H9 (cell line): ENCODE data around the gene STARD3NL. TPM values are rescaled to one million over a fixed set of nuclear protein-coding genes. Genes with fewer than 3 reads are reported as not detected.
"Not testable (repeated sequence)": the region's sequence is repeated elsewhere in the genome, so short reads cannot be mapped to it uniquely, and the experiment has no call there.

ENCODE experiments used
- DNase-seq: peaks from one replicate; pipeline ENCODE4 v3.0.0-alpha.2; 2017
- H2AFZ ChIP-seq: one replicate; pipeline ENCODE4 v1.6.1; 2013; ENCODE audit warnings: mild to moderate bottlenecking, low read length, control low read depth, moderate library complexity
- H2AK5ac ChIP-seq: 2 replicates; pipeline ENCODE4 v1.6.1; 2013; ENCODE audit warnings: low read length, control low read depth, mixed read lengths; ENCODE audit not compliant: insufficient read length
- H2BK120ac ChIP-seq: one replicate; pipeline ENCODE4 v1.6.1; 2013; ENCODE audit warnings: low read depth, mild to moderate bottlenecking, low read length, control low read depth, inconsistent platforms; ENCODE audit not compliant: poor library complexity, severe bottlenecking
- H2BK12ac ChIP-seq: 2 replicates; pipeline ENCODE4 v1.6.1; 2013; ENCODE audit warnings: low read length, control low read depth, mixed read lengths, low read depth; ENCODE audit not compliant: insufficient read length
- H2BK15ac ChIP-seq: 2 replicates; pipeline ENCODE4 v1.6.1; 2013; ENCODE audit warnings: low read depth, low read length, control low read depth
- H2BK20ac ChIP-seq: one replicate; pipeline ENCODE4 v1.6.1; 2013; ENCODE audit warnings: low read depth, mild to moderate bottlenecking, low read length, control low read depth, inconsistent platforms; ENCODE audit not compliant: poor library complexity, severe bottlenecking
- H2BK5ac ChIP-seq: 2 replicates; pipeline ENCODE4 v1.6.1; 2013; ENCODE audit warnings: low read length, control low read depth, mixed read lengths; ENCODE audit not compliant: insufficient read length
- H3K14ac ChIP-seq: 2 replicates; pipeline ENCODE4 v1.6.1; 2013; ENCODE audit warnings: low read length, control low read depth; ENCODE audit not compliant: insufficient read depth
- H3K18ac ChIP-seq: 2 replicates; pipeline ENCODE4 v1.6.1; 2013; ENCODE audit warnings: low read depth, mild to moderate bottlenecking, mixed read lengths, low read length, control low read depth; ENCODE audit not compliant: insufficient read length
- H3K23ac ChIP-seq: 2 replicates; pipeline ENCODE4 v1.6.1; 2013; ENCODE audit warnings: low read length, control low read depth, mixed read lengths, low read depth; ENCODE audit not compliant: insufficient read length
- H3K23me2 ChIP-seq: 2 replicates; pipeline ENCODE4 v1.6.1; 2013; ENCODE audit warnings: low read depth, mild to moderate bottlenecking, mixed read lengths, low read length, control low read depth; ENCODE audit not compliant: insufficient read length, poor library complexity, severe bottlenecking
- H3K27ac ChIP-seq: 2 replicates; pipeline ENCODE4 v1.5.1; 2013; ENCODE audit warnings: low read length, control low read depth, mixed read lengths, low read depth; ENCODE audit not compliant: insufficient read length
- H3K27me3 ChIP-seq: 2 replicates; pipeline ENCODE4 v1.6.1; 2013; ENCODE audit warnings: low read length, control low read depth, inconsistent platforms; ENCODE audit not compliant: insufficient read depth
- H3K4ac ChIP-seq: 2 replicates; pipeline ENCODE4 v1.6.1; 2013; ENCODE audit warnings: low read depth, mild to moderate bottlenecking, control low read depth, inconsistent platforms, low read length, moderate library complexity
- H3K4me1 ChIP-seq: 2 replicates; pipeline ENCODE4 v1.6.1; 2013; ENCODE audit warnings: low read length, control low read depth, inconsistent platforms; ENCODE audit not compliant: insufficient read depth
- H3K4me2 ChIP-seq: 2 replicates; pipeline ENCODE4 v1.6.1; 2013; ENCODE audit warnings: low read length, control low read depth, mixed read lengths; ENCODE audit not compliant: insufficient read length, insufficient read depth
- H3K56ac ChIP-seq: 2 replicates; pipeline ENCODE4 v1.6.1; 2013; ENCODE audit warnings: low read depth, mild to moderate bottlenecking, mixed read lengths, low read length, control low read depth; ENCODE audit not compliant: insufficient read length
- H3K79me1 ChIP-seq: 2 replicates; pipeline ENCODE4 v1.6.1; 2013; ENCODE audit warnings: low read depth, mild to moderate bottlenecking, moderate library complexity, low read length, control low read depth, inconsistent platforms; ENCODE audit not compliant: insufficient read depth, poor library complexity, severe bottlenecking
- H3K79me2 ChIP-seq: 2 replicates; pipeline ENCODE4 v1.6.1; 2013; ENCODE audit warnings: low read length, control low read depth, inconsistent platforms; ENCODE audit not compliant: insufficient read depth
- H3K9ac ChIP-seq: 2 replicates; pipeline ENCODE4 v1.6.1; 2013; ENCODE audit warnings: low read length, control low read depth, mixed read lengths; ENCODE audit not compliant: insufficient read length; ENCODE audit errors: extremely low read depth
- H3K9me3 ChIP-seq: one replicate; pipeline ENCODE4 v1.6.1; 2013; ENCODE audit warnings: low read depth, low read length, inconsistent platforms; ENCODE audit not compliant: control insufficient read depth
- H3T11ph ChIP-seq: one replicate; pipeline ENCODE4 v1.6.1; 2013; ENCODE audit warnings: mild to moderate bottlenecking, low read length, control low read depth, inconsistent platforms
- H4K20me1 ChIP-seq: one replicate; pipeline ENCODE4 v1.6.1; 2013; ENCODE audit not compliant: control insufficient read depth, insufficient read length, insufficient read depth
- H4K5ac ChIP-seq: 2 replicates; pipeline ENCODE4 v1.6.1; 2013; ENCODE audit warnings: low read depth, mild to moderate bottlenecking, mixed read lengths, low read length, control low read depth; ENCODE audit not compliant: insufficient read length
- H4K8ac ChIP-seq: replicated peaks from 2 replicates; pipeline ENCODE4 v1.6.1; 2013; ENCODE audit warnings: low read length, control low read depth, mixed read lengths, low read depth; ENCODE audit not compliant: insufficient read length
- H4K91ac ChIP-seq: 2 replicates; pipeline ENCODE4 v1.6.1; 2013; ENCODE audit warnings: low read depth, mild to moderate bottlenecking, moderate library complexity, mixed read lengths, low read length, control low read depth; ENCODE audit not compliant: insufficient read length
- H3K27ac Mint-ChIP-seq, 3 experiments: 2 replicates in 2 of 3; 3 replicates in 1 of 3; pipeline ENCODE4 v1.8.0; 2020 to 2021; ENCODE audit warnings: mixed read lengths in 3 of 3, mild to moderate bottlenecking in 1 of 3, moderate library complexity in 1 of 3
- H3K27me3 Mint-ChIP-seq: 2 replicates; pipeline ENCODE4 v1.8.0; 2021; ENCODE audit warnings: low read depth, mild to moderate bottlenecking, moderate library complexity, mixed read lengths
- H3K36me3 Mint-ChIP-seq, 3 experiments: 2 replicates in 2 of 3; 3 replicates in 1 of 3; pipeline ENCODE4 v1.8.0; 2020 to 2021; ENCODE audit warnings: low read depth in 3 of 3, mixed read lengths in 3 of 3; ENCODE audit not compliant: insufficient read depth in 1 of 3
- H3K4me1 Mint-ChIP-seq, 2 experiments: 2 replicates each; pipeline ENCODE4 v1.8.0; 2020; ENCODE audit warnings: mixed read lengths in 2 of 2
- H3K4me3 Mint-ChIP-seq, 2 experiments: 2 replicates in 1 of 2; 3 replicates in 1 of 2; pipeline ENCODE4 v1.8.0; 2020 to 2021; ENCODE audit warnings: mild to moderate bottlenecking in 2 of 2, mixed read lengths in 2 of 2, moderate library complexity in 1 of 2
- H3K9me3 Mint-ChIP-seq, 2 experiments: 2 replicates in 1 of 2; 3 replicates in 1 of 2; pipeline ENCODE4 v1.8.0; 2020; ENCODE audit warnings: mild to moderate bottlenecking in 2 of 2, mixed read lengths in 2 of 2, moderate library complexity in 1 of 2
- WGBS: extraction: QIAGEN DNeasy Blood & Tissue Kit; methylation state at CpG from one replicate; pipeline ENCODE4 v1.1.7; 2013; ENCODE audit warnings: missing lambda C conversion rate, low lambda C conversion rate, mixed read lengths; ENCODE audit not compliant: insufficient read length; ENCODE audit errors: extremely low coverage; 5-methylcytosine and 5-hydroxymethylcytosine counted together
- total RNA-seq: library from RNA; stranded (reverse); gene quantifications from 2 replicates; pipeline ENCODE4 v1.2.1, GENCODE V29; 2021
- TF ChIP-seq, protein P1 (sequence below): fragments of 200-600 bp; sonication (generic); conservative IDR thresholded peaks from 3 replicates; pipeline ENCODE4 v1.8.0; 2021; ENCODE audit warnings: antibody characterized with exemption, mild to moderate bottlenecking

Gene STARD3NL
- total RNA-seq, 1 experiment from 2014 or later, result 36.5 TPM

DNA sequence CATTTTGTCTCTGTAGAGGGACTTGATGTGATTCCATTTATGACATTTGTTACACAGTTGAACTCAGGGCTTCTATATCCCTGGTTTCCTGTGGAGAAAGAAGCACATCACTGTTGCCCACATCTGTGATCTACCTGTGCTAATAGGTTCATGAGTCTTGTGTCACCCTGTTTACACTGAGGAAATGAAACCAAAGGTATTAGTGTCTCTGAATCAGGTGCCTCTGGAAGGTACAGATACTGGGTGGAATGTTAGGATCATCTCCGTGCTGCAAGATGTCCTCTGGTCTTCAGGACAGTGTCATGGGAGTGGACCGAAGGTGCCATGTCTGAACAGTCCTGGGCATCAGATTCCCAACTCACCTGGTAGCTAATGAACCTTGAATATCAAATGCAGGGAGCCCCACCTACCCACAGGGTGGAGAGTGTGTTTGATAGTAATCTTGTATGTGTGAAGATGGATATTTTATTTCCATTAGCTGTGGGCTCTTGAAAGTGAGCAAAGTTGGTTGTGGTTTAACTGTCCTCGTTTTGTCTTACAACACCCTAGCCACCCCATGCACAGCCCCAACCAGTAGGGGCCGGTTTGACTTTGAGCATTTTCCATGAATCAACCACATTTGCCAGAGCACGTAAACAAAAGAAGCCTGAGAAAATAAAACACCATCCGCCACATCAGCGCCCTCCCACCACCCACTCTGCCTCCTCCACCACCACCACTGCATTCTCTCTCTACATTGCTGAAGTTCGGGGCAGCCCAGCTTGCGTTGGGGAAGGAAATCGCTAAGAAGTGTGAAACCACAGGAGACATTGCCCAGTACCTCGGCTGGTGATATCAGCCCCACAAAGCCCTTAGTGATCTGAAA lies 54.7 kb downstream of the STARD3NL start:
- no CpG with 5 or more reads among the region's 11 CpGs for WGBS
- Mint-ChIP-seq H3K36me3 (peaks cover 2 to 21% (median 16%) of the 10 kb centered on the region in 3 experiments; a peak in 5 of 7 replicates), H3K27me3 (no peaks in the 10 kb centered on the region), H3K4me3 (no peak overlapping the region), H3K9me3 (no peaks in the 10 kb centered on the region), H3K27ac (peak overlapping the region in 2 of 3 experiments; percentile 37 to 69; a peak in 3 of 7 replicates), H3K4me1 (0 out of 4 replicates have a peak, but pooled peaks cover 0 to 3% of the 10 kb centered on the region in 2 experiments)
- Histone ChIP-seq H3K23me2 (no peaks in the 10 kb centered on the region), H2BK12ac (no peak overlapping the region), H2AFZ (no peak overlapping the region), H2AK5ac (no peak overlapping the region), H2BK15ac (no peak overlapping the region), H3K9ac (no peak overlapping the region), H3K27ac (no peak overlapping the region), H3K4ac (no peak overlapping the region), H3K27me3 (no peaks in the 10 kb centered on the region), H3K56ac (no peak overlapping the region), H3K23ac (no peak overlapping the region), H3K4me1 (no peaks in the 10 kb centered on the region), H3K4me2 (no peak overlapping the region), H2BK120ac (no peak overlapping the region), H3K18ac (no peak overlapping the region), H4K91ac (no peak overlapping the region), H2BK20ac (no peak overlapping the region), H3K79me2 (no peaks in the 10 kb centered on the region), H3K9me3 (no peaks in the 10 kb centered on the region), H4K8ac (no peak overlapping the region), H3T11ph (no peak overlapping the region), H4K5ac (no peak overlapping the region), H3K14ac (no peak overlapping the region), H2BK5ac (no peak overlapping the region), H3K79me1 (no peaks in the 10 kb centered on the region), H4K20me1 (no peaks in the 10 kb centered on the region)
- TF ChIP-seq, protein P1, sequence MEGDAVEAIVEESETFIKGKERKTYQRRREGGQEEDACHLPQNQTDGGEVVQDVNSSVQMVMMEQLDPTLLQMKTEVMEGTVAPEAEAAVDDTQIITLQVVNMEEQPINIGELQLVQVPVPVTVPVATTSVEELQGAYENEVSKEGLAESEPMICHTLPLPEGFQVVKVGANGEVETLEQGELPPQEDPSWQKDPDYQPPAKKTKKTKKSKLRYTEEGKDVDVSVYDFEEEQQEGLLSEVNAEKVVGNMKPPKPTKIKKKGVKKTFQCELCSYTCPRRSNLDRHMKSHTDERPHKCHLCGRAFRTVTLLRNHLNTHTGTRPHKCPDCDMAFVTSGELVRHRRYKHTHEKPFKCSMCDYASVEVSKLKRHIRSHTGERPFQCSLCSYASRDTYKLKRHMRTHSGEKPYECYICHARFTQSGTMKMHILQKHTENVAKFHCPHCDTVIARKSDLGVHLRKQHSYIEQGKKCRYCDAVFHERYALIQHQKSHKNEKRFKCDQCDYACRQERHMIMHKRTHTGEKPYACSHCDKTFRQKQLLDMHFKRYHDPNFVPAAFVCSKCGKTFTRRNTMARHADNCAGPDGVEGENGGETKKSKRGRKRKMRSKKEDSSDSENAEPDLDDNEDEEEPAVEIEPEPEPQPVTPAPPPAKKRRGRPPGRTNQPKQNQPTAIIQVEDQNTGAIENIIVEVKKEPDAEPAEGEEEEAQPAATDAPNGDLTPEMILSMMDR, result no peak
- DNase-seq, result no peak

- H3T11ph ChIP-seq, H2BK12ac ChIP-seq, H3K79me2 ChIP-seq, H3K23ac ChIP-seq, H4K8ac ChIP-seq, H3K4me3 Mint-ChIP-seq, H3K18ac ChIP-seq, H3K9me3 ChIP-seq, H3K23me2 ChIP-seq, DNase-seq, H2AFZ ChIP-seq, H3K4me1 ChIP-seq, H3K4me1 Mint-ChIP-seq, H2BK20ac ChIP-seq, H3K27ac ChIP-seq, H3K4me2 ChIP-seq, H2BK120ac ChIP-seq, H2BK5ac ChIP-seq, H3K79me1 ChIP-seq, H3K9ac ChIP-seq, H4K5ac ChIP-seq, H2AK5ac ChIP-seq, H3K4ac ChIP-seq, H3K27ac Mint-ChIP-seq, H3K9me3 Mint-ChIP-seq, H3K56ac ChIP-seq, H4K91ac ChIP-seq, H3K27me3 Mint-ChIP-seq, H3K14ac ChIP-seq, H2BK15ac ChIP-seq, H3K27me3 ChIP-seq, H4K20me1 ChIP-seq: not testable (repeated sequence)
- peaks cover 0 to 11% (median 10%) of the 10 kb centered on the region in 3 experiments; a peak in 5 of 7 replicates for H3K36me3 Mint-ChIP-seq
- no CpG with 5 or more reads among the region's 11 CpGs for WGBS
These were observed 56.7 kb downstream of the STARD3NL start for GRCh38 chr7:38234759-38235158.
